Ascending aorta (tissue), 2 donors: ENCODE measurements around the gene NFAM1. TPM values are rescaled to one million over a fixed set of nuclear protein-coding genes. Genes with fewer than 3 reads are reported as not detected.

Experiments
- DNase-seq, 2 donors: peaks; one replicate each; pipeline ENCODE4 v3.0.0-alpha.2; 2019; ENCODE audit warnings: low spot score in 2 of 2
- H3K27ac ChIP-seq, 2 donors: fragments of 200-600 bp; sonication (generic); one replicate each; pipeline ENCODE4 v1.5.1; 2016 to 2017; ENCODE audit warnings: mild to moderate bottlenecking in 1 of 2
- H3K27me3 ChIP-seq: fragments of 200-600 bp; sonication (generic); one replicate; pipeline ENCODE4 v1.5.1; 2017
- H3K36me3 ChIP-seq, 2 donors: fragments of 200-600 bp; sonication (generic); one replicate each; pipeline ENCODE4 v1.5.1; 2016
- H3K4me1 ChIP-seq, 2 donors: fragments of 200-600 bp; sonication (generic); one replicate each; pipeline ENCODE4 v1.5.1; 2016 to 2017; ENCODE audit warnings: mild to moderate bottlenecking in 1 of 2
- H3K4me3 ChIP-seq, 2 donors: fragments of 200-600 bp; sonication (generic); one replicate each; pipeline ENCODE4 v1.5.1; 2016 to 2017; ENCODE audit warnings: mild to moderate bottlenecking in 1 of 2
- H3K9me3 ChIP-seq, 2 donors: fragments of 200-600 bp; sonication (generic); one replicate each; pipeline ENCODE4 v1.5.1; 2016
- intact Hi-C: fragments of 100-400 bp; cut with DNase I; formaldehyde crosslinking; loops from one replicate; pipeline ENCODE4 v1.15.1; 2023
- total RNA-seq: library from RNA; depleted of rRNA; stranded (reverse); fragments of >200 nt; gene quantifications from one replicate; pipeline ENCODE4 v1.1.0, GENCODE V29; 2016
- TF ChIP-seq, protein P1 (sequence below), 3 experiments: fragments of 200-600 bp in 2 of 3; fragments of 450-650 bp in 1 of 3; sonication (generic) in 2 of 3; IDR thresholded peaks; one replicate each; pipeline ENCODE4 v1.5.1; 2016 to 2019; ENCODE audit warnings: antibody characterized with exemption in 3 of 3, mild to moderate bottlenecking in 1 of 3, moderate library complexity in 1 of 3

Gene NFAM1
- total RNA-seq, 1 donor from 2014 or later, result 1.5 TPM

DNA sequence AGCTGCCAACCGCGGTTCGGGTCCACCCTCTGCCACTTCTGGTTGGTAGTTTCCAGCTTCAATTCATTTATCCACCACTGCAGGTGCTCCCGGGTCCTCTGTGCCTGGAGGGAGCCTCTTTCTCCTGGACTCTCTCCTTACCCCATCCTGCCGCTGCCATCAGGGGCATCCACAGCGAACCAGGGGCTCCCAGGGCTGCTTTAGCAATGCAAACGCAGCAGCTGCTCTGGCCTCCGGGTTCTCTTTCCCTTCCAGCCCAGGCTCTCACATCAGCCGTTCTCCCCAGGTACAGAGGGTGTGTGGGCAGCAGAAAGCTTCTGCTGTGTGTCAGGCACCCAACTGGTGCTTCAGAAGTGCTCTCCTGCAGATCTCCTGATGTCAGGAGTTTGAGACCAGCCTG is 27.9 kb downstream of the NFAM1 start:
- H3K27me3 ChIP-seq, result no peaks in the 10 kb centered on the region
- no peak for DNase-seq
- H3K4me3 ChIP-seq, result no peak overlapping the region
- intact Hi-C loops, result no loop called here
- H3K36me3 ChIP-seq, result no peaks in the 10 kb centered on the region
- no peaks in the 10 kb centered on the region for H3K4me1 ChIP-seq
- H3K27ac ChIP-seq, result no peak overlapping the region
- TF ChIP-seq, protein P1, sequence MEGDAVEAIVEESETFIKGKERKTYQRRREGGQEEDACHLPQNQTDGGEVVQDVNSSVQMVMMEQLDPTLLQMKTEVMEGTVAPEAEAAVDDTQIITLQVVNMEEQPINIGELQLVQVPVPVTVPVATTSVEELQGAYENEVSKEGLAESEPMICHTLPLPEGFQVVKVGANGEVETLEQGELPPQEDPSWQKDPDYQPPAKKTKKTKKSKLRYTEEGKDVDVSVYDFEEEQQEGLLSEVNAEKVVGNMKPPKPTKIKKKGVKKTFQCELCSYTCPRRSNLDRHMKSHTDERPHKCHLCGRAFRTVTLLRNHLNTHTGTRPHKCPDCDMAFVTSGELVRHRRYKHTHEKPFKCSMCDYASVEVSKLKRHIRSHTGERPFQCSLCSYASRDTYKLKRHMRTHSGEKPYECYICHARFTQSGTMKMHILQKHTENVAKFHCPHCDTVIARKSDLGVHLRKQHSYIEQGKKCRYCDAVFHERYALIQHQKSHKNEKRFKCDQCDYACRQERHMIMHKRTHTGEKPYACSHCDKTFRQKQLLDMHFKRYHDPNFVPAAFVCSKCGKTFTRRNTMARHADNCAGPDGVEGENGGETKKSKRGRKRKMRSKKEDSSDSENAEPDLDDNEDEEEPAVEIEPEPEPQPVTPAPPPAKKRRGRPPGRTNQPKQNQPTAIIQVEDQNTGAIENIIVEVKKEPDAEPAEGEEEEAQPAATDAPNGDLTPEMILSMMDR (IDR thresholded peaks at IDR 0.05), result no peak
- H3K9me3 ChIP-seq, result no peaks in the 10 kb centered on the region

DNA sequence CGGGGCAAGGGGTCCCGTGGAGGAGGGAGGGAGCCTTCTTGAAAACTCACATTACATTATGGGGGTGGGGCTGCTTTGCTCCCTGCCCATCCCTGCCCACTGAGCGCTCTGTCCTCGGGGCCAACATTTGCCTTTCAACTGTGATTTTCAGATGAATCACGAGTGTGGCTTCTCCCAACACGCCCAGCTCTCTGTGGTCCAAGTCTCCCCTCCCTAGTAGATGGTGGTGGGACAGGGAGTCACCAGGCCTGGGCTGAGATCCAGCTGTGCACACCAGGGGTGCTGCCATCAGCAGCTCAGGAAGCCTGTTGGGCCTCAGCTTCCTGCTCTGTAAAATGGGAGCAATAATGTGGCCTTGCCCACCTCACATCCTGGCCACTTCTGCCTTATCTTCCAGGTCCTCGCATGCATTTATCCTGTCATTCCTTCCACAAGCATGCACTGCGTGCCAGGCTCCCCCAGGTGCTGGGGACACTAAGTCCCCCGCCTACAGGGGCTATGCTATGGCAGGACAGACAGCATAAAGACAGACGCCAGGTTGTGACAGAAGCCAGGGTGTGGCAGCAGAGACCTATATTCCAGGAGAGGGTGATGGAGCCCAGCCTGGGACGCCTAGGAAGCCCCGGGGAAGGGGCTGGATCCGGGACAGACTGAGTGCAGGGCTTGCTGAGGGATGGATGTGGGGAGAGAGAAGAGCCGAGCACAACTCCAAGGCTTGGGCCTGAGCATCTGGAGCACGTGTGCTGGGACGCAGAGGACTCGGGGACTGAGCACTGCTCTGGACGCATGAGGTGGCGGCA is 30.5 kb downstream of the NFAM1 start:
- no peaks in the 10 kb centered on the region for H3K36me3 ChIP-seq
- no peak overlapping the region for H3K27ac ChIP-seq
- H3K9me3 ChIP-seq, result no peaks in the 10 kb centered on the region
- no peak for DNase-seq
- intact Hi-C loops, result no loop called here
- TF ChIP-seq, protein P1 (IDR thresholded peaks at IDR 0.05), result no peak
- H3K27me3 ChIP-seq, result no peaks in the 10 kb centered on the region
- no peak overlapping the region for H3K4me3 ChIP-seq
- no peaks in the 10 kb centered on the region for H3K4me1 ChIP-seq

DNA sequence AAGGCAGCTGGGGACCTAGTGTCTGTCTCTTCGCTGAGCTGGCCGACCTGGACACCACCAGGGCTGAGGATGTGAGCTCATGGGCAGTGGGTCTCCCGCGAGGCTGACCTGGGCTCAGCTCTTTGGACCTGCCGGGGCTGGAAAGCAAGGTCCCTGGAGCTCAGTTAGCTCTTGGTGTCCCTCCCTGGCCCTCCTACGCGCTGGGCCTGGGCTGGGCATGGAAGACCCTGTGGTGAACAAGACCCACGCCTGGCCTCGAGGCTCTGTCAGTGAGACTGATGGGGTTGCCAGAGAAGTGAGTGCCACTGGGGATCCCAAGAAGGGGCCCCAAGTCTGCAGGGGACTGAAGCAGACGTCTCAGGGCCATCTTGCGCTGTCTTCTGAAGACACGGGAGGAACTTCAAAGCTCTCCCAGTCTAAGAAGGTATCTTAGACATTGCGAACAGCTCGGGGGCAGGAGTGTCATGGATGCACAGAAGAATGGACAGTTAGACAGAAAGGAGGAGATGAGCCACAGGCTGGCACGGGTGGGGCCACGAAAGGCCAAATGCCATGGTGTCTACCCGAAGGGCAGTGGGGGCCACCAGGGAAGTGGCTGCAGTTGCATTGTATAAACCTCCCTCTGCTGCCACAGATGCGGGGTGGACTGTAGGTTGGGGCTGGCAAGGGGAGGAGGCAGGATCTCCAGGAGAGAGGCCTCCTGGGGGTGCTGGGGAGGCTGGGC is 31.2 kb downstream of the NFAM1 start:
- H3K4me1 ChIP-seq, result no peaks in the 10 kb centered on the region
- H3K27me3 ChIP-seq, result no peaks in the 10 kb centered on the region
- no peaks in the 10 kb centered on the region for H3K9me3 ChIP-seq
- TF ChIP-seq, protein P1 (IDR thresholded peaks at IDR 0.05), result no peak
- H3K36me3 ChIP-seq, result no peaks in the 10 kb centered on the region
- no peak overlapping the region for H3K4me3 ChIP-seq
- no peak overlapping the region for H3K27ac ChIP-seq
- DNase-seq, result no peak
- intact Hi-C loops, result no loop called here

DNA sequence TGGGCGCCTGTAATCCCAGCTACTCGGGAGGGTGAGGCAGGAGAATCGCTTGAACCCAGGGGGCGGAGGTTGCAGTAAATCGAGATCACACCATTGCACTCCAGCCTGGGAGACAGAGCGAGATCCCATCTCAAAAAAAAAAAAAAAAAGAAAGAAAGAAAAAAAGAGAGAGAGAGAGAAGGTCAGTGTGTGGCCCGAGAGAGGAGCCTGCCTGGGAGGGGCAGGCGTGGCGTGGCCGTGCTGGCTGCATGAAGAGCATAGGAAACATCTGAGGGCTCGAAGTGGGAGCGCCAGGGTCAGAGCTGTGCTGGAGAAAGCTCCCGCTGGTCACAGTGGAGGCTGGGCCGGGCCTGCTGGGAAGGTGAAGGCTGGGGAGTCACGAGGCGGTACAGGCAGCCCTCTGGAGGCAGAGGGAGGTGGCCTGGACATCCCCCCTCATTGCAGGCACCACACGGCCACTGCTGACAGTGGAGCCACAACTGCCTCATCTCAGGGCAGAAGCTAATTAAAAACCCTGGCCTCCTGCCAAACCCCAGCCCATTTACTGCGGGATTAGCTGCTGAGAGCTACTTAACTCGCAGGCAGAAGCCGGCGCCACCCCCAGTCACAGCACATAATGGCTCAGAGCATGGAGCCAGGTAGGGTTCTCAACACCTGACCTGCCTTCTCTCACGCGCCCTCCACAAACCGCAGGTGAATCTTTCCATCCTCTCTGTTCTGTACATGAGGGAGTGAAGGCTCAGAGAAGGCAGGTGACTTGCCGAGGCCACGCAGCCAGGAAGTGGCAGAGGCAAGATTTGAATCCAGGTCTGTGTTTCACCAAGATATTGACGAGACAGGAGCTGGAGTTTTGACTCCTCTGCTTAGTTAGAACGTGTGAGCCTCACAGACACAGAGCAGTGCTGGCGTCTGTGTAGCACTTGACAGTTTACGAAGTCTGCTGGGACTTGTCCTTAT is 32.6 kb downstream of the NFAM1 start:
- Histone ChIP-seq H3K9me3 (no peaks in the 10 kb centered on the region), H3K4me1 (no peaks in the 10 kb centered on the region), H3K27me3 (no peaks in the 10 kb centered on the region), H3K36me3 (no peaks in the 10 kb centered on the region), H3K27ac (no peak overlapping the region), H3K4me3 (no peak overlapping the region)
- TF ChIP-seq, protein P1 (IDR thresholded peaks at IDR 0.05), result no peak
- intact Hi-C loops, result no loop called here
- DNase-seq, result no peak
